ENCODE measurements around the gene DNASE1.
"Not testable (repeated sequence)": the region's sequence is repeated elsewhere in the genome, so short reads cannot be mapped to it uniquely, and the experiment has no call there.

Gene DNASE1, protein sequence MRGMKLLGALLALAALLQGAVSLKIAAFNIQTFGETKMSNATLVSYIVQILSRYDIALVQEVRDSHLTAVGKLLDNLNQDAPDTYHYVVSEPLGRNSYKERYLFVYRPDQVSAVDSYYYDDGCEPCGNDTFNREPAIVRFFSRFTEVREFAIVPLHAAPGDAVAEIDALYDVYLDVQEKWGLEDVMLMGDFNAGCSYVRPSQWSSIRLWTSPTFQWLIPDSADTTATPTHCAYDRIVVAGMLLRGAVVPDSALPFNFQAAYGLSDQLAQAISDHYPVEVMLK

DNA sequence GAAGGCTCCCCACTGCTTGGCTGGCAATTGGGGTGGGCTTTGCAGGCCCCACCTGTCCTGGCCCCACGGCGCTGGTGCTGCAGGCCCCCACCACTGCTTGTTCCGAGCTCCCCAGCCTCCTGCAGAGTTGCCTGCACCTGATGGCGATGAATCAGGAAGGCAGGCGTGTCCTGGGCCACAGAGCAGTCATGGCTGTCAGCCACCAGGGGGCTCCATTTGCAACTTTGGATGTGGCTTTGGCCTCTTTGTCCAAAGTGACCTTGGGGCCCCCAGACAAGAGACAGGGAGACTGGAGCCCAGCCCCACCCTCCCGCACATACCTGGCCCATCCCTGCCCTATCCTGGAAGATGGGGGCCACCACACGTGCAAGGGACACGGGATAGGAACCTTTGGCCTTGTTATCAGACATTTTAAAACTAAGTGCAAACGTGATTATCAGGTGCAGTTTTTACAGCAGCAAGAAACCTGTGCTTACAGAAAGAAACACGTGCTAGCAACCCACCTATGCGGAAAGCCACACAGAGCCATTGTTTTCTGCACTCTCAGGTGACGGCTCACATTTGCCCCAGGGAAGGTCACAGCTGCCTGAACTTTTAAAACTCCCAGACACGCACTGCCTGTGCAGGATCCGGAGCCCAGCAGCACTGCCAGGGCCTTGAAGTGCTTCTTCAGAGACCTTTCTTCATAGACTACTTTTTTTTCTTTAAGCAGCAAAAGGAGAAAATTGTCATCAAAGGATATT lies at the start of gene DNASE1:
Gene DNASE1 (plus strand): TSS at position 443 of the 743 bp plus-strand sequence. CDS start 683 bp downstream, outside the sequence.
- FAIRE-seq: no peak

DNA sequence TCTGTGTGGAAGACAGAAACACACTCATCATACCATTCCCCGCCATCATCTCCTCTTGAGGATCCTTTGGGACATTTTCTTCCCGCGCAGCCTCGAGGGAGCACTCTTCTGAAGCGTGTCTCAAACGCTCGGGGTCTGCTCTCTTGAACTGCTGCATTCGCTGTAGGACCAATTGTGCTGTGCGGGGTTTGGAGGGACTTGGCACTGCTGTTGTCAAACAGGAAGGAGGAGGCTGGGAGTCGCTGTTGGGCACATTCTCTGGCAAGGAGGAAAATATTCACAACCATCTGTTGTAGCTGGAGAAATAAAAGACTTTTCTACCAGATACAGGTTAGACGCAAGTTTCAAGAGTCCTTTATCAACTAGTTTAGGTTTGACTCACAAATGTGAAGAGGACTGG lies 48.0 kb upstream of the DNASE1 start:
- FAIRE-seq: no peak

DNA sequence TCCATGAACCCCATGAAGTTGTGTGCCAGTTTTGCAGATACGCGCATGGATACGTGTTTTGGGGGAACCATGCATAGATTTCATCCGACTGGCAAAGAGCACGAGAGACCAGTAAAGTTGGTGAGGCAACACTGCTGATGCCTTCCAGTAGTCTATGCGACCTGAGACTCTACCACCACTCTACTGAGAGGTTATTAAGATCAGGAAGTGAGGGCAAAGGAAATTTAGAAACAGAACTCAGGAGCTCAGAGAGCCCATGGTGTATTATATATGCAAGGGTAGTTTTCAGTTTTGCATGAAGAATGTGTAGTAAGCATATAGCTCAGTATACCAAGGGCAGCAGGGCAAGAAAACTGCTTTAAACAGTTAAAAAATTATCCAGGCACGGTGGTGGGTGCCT lies 47.3 kb upstream of the DNASE1 start:
- FAIRE-seq: no peak

DNA sequence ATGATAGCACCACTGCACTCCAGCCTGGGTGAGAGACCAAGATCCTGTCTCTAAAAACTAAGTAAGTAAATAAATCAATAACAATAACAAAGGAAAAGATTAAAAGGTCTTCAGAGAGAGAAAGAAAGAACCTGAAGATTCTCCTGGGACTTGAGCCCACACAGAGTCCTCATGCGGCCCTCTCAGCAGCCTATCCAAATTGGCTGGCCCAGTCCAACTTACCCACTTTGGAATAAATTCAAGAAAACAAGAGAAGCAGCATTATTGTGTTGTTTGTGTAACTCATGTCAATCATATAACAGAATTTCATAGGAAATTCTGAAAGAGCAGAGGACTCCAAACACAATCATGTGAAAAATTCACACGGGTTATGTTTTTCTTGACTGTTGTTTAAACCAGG lies 46.9 kb upstream of the DNASE1 start:
- no peak for FAIRE-seq

DNA sequence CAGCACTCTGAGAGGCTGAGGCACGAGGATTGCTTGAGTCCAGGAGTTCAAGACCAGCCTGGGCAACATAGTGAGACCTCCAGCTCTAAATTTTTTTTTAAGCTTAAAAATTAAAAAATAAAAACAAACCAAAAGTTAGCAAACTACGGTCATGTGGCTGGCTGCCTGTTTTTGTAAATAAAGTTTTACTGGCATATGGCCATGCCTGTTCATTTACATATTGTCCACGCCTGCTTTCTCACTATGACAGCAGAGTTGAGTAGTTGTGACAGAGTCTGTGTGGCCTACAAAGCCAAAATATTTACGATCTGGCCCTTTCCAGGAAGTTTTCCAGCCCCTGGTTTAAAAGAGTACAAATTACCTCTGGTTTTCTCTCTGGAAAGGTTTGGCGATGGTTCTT lies 46.4 kb upstream of the DNASE1 start:
- no peak for FAIRE-seq

DNA sequence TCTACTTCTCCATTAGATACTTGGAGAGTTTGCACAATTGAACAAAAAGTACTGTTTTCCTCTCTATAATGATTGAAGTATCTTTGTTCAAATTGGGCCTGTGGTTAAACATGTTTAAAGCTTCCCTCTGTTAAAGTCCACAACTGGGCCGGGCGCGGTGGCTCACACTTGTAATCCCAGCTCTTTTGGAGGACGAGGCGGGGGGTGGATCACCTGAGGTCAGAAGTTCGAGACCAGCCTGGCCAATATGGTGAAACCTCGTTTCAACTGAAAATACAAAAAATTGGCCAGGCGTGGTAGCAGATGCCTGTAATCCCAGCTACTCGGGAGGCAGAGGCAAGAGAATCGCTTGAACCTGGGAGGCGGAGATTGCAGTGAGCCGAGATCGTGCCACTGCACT lies 45.5 kb upstream of the DNASE1 start:
- FAIRE-seq: not testable (repeated sequence)

DNA sequence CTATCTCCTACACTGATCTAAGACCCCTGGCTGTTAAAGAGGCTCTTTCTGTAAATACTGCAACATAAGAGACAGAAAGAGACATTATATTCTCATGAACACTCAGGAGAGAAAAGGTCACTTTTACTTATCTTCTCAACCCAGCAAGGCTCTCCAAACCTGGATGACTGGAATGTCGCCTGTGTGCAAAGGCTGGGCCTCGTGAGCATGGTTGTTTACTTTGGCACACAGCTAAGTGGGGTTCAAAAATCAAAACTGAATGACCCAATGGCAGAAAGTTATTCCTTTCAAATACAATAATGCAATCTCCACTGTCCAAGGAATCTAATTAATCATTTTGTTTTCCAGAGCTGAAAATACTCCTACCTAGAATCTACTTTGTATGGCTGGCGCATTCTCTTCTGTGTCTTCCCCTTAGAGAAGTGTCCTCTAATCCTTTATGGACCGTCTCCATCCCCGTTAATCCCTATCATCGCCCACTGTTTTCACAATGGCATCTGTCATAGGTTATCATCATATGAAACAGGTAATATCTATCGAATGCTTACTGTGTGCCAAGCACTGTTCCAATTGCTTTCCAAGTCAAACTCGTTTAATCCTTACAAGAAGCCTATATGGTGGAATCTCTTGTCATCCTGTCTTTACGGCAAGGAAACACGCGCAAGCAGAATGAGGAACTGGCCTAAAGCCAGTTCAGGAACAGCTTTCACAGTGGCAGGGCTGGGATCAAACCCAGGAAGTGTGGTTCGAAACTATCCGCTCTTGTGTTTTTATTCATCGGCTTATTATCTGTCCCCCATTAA lies 44.4 kb upstream of the DNASE1 start:
- FAIRE-seq: no peak

DNA sequence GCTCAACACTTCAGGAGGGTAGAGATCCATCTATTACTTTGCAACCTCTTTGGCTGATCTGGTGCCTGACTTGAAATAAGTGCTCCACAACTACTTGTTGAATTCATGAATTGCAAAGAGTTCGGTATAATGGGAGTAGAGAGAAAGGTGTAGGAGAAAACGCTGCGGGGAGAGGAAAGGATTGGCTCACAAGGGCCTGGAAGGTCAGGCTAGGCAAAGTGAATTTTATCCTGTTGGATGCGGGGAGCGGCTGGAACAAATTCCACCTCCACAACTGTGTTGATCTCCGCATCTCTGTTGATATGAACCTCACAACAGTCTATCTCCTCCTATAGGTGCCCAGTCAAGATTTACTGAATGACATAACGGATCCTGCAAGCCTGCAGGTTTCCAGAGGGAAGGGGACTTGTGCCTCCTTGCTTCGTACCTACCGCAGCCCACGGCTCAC lies 43.8 kb upstream of the DNASE1 start:
- FAIRE-seq: no peak

DNA sequence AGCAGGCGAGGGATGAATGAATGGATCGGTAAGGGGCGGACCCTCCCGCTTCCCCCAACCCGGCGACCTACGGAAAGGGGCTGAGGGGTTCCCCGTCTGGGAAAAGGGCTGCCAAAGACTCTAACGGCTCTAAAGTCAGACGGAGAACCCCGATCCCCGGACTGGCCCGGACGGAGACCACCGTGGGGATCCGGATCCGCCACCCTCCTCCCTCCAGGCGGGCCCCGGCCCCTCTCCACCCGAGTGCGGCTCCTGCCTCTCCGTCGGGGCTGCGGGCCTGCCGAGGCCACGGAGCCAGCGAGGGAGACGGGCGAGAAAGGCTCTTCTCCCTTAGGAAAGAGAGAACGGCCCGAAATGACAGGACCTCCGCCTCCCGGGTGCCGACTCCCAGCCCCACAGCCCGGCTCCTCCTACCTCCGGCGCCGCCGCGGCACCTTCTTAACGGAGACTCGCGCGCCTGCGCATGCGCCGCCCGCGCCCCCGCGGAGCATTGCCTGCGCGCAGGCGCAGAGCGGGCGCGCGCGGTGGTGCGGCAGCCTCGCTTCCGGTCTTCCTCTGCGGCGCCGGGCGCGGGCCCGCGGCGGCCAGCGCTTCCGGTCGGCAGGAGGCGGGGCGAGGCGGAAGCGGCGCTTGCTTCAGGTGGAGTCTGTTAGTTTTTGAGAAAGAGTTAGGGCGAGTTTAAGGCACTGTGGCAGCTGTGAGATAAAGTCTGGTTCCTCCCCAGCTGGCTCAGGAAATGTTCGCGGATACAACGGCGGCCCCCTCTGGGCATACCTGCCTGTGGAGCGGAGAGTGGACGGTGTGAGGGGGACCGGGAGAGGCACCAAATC lies 43.1 kb upstream of the DNASE1 start, which contains the start of gene SLX4:
Gene SLX4 (minus strand): TSS at position 461 of the 830 bp plus-strand sequence. CDS start 2,642 bp downstream, outside the sequence.
- FAIRE-seq: no peak

DNA sequence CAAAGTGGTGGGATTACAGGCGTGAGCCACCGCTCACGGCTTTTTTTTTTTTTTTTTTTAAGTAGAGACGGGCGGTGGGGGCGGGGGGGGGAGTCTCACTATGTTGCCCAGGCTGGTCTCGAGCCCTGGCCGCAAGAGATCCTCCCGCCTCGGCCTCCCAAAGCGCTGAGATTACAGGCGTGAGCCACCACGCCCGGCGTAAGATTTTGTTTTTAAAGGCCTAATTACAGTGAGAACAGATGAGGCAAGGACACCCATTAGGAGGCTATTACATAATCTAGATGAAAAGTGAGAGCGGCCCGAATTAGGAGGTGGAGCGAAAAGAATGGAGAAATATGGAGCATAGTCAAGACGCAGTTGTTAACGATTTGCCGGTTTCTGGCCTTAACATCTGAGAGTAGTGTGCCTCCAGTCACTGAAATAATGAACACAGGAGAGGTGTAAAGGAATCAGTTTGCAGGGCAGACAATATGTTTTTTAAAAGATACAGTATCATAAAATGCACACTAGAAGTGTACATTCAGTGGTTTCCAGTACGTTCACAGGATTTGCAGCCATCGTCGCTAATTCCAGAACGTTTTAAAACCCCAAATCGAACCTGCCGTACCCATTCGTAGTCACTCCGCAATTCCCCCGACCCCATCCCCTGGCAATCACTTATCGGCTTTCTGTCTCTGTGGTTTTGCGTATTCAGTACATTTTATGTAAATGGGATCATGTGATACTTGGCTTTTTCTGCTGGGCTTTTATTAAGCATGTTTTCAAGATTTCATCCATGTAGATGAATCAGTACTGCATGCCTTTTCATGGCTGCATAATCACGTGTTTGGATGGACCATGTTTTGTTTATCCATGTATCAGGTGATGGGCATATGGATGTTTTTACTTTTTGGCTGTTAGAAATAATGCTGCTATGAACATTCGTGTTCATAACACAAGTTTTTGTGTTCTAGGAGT lies 41.7 kb upstream of the DNASE1 start:
- FAIRE-seq: no peak

DNA sequence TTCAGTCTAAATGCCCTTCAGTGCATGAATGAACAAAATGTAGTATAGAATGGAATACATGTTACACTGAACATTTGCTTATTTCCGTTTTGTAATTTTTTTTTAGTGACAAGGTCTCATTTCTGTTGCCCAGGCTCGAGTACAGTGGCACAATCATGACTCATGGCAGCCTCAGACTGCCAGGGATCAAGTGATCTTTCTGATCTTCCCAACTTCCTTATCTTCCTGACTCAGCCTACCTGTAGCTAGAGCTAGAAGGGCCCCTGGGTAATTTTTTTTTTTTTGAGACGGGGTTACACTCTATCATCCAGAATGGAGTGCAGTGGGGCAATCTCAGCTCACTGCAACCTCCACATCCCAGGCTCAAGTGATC lies 35.7 kb upstream of the DNASE1 start:
- no peak for FAIRE-seq

DNA sequence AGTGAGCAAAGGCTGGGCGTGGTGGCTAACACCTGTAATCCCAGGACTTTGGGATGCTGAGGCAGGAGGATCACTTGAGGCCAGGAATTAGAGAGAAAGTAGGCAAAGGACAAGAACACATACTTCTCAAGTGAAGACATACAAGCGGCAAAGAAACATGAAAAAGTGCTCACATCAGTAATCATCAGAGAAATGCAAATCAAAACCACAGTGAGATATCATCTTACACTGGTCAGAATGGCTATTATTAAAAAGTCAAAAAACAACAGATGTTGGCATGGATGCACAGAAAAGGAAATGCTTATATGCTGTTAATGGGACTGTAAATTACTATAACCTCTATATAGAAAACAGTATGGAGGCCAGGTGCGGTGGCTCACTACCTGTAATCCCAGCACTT lies 30.8 kb upstream of the DNASE1 start:
- FAIRE-seq: no peak

DNA sequence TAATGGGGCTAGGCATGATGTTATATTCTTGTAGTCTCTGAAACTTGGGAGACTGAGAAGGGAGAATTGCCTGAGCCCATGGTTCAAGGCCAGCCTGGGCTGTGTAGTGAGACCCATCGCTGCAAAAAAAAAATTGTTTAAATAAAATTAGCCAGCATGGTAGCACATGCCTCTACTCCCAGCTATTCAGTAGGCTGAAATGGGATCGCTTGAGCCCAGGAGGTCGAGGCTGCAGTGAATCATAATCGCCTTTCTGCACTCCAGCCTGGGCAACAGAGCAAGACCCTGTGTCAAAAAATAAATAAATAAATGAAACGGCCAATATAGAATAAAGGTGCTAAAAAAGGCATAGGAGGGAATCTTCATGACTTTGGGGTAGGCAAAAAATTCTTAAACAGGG lies 29.2 kb upstream of the DNASE1 start:
- FAIRE-seq: no peak

DNA sequence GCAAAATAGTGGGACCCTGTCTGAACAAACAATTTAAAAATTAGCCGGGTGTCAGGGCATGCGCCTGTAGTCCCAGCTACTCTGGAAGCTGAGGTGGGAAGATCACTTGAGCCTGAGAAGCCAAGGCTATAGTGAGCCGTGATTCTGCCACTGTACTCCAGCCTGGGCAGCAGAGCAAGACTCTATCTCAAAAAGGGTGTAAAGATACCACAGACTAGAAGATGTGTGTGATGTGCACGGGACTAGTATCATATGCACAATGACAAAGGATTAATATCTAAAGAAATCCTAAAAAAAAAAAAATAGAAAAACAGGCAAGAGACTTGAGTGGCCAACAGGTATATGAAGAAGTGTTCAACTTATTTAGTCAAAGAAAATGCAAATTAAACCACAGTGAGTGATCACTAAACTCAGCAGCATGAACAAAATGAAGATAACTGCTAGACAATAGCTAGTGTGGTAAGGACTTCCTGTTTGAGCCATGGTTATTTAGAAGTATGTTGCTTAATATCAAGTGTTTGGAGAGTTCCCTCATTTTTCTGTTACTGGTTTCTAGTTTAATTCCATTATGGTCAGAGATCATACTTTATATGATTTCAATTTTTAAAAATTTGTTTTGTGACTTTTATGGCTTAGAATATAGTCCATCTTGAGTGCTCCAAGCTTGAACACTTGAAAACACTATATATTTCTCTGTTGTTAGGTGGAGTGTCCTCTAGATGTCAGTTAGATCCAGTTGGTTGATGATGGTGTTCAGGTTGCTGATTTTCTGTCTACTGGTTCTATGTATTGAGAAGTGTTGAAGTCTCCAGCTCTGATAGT lies 28.4 kb upstream of the DNASE1 start:
- FAIRE-seq: no peak

DNA sequence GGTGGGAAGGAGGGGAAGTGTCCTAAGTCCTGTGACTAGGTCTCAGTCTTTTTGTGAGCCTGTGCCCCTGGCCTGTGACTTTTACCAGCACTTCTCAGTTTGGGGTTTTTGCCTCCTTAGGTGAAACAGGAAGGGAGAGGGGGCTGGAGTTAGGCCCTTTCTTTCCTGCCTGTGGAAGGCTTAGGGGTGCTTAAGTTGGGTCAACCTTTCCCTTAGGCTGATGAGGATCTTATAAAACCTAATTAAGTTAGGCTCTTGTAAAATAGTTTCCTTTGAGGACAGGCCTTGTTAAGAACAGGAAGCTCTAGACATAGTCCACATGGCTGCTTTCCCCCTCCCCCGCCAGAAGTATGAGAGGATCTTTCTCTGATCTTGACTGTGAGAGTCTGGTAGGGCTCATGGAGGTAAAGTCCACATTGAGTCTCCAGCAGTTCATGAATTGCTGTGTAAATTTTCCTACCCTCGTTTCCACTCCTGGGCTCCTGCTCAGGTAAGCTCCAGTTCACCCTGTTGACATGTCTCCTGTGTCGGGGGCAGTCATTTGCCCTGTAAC lies 17.0 kb upstream of the DNASE1 start:
- no peak for FAIRE-seq

DNA sequence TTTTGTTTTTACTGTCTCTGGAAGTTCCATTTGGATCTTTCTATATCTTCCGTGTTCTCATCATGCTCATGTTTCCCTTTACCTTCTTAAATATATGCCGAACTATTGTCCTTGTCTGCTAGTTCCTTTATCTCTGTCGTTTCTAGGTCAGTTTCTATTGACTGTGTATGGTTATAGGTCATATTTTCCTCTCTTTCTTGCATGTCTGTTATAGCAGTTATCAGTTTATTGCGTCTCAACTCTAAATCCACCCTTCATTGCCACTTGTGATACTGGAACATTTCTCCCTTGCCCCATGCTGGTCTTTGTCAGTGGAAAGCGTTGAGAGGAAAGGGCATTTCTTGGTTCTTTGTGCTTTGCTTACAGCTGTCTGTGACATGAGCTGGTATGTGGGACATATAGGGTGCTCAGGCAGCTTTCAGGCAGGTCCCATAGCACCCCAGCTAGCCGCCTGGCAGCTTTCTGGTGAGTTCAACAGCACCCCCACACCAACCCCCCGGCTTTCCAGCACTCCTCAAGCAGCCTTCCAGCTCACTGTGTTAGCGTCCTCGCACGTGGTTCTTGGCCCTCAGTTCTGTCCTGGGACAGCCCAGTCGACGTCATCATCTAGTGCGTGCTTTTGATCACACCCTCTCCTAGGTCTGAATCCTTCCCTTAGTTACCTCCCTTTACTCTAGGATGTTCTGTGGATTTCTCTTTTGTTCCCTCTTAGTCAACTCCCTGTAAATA lies 15.4 kb upstream of the DNASE1 start:
- FAIRE-seq: no peak

DNA sequence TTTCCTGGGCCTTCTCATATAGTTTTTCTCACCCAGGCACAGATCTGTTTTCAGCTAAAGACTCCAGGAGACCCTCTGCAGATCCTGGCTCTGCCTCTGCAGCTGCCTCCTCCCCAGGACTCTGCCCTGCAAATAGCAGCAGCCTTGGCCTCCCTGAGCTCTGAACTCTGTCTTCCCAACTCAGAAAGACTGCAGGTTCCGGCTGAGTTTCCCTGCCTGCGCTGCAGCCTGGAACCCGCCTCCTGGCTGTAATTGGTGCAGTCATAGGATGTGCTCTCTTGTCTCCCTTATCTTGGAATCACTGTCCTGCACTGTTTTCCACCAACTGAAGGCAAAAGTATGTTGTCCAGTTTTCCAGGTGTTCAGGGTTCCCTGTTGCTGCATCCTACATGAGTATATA lies 14.3 kb upstream of the DNASE1 start:
- FAIRE-seq: no peak

DNA sequence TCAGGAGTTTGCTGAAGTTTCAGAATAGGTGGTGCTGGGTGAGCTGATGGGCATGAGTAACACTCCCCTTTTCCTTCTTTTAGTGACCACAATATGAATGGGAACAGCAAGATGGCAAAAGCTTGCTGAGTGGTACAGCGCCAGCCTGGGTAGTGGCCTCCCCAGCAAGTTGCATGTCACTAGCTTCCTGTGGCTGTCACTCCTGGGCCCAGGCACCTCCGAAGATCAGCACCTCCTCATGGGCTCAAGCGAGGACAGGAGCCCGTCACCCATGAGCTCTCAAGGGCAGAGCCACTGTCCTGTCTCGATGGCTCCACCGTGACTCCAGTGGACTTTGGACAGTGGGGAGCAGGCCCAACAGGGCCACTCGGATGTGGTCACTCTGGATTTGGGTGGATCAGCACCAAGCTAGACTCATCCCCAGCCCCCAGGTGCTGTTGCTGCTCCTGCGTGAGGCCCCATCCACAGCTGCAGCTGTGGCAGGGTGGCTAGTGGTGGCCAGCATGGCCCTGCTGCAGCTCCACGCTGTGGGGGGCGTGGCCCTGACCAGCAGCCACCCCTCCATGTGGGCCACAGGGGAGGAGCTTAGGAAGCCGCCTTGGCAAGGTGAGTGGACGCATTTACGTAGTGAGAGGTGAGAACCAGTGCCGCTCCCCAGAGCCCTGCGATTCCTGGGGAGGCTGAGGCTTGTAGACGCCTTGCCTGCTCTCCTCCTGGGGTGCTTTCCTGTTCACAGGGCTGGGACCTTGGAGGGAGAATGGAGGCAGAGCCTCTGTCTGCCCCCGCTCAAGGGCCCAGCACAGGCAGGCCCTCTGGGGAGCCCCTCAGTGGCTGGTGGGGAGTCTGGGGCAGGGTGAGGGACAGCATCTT lies 13.6 kb upstream of the DNASE1 start:
- FAIRE-seq: no peak
